ENCODE measurements around the gene TRERF1. TPM values are rescaled to one million over a fixed set of nuclear protein-coding genes. Genes with fewer than 3 reads are reported as not detected.

Gene TRERF1
- total and polyA plus RNA-seq, 2 of the 8 experiments (the other 6 are each of a cell fraction or from before 2014, with no cell fraction given), result 10.8 to 21.5 TPM

DNA sequence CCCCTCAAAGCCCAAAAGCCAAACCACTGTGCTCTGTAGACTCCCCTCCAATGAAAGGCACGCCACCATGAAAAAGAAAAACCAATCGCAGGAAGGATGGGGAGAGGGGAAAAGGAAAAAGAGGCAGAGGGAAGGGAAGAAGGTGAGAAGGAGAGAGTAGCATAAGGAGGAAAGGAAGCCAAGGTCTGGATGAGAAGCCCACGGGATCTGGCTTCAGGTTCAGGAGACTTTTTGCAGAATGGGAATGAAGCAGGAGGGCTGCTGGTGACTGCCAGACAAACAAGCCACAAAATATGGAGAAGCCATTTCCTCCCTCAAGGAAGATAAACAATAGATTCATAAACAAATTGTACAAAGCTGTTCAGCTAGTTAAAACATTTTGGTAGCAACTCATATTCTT, 155.1 kb downstream of the TRERF1 start:
- Histone ChIP-seq H3K14ac (ENCODE audit: insufficient read length) (no peak overlapping the region), H4K91ac (replicated peaks; ENCODE audit: insufficient read length, low read length) (no peak overlapping the region), H2BK15ac (ENCODE audit: low read length) (no peak overlapping the region)

More for the DNA sequence above, 155.1 kb downstream of the TRERF1 start:
- Histone ChIP-seq H4K5ac (ENCODE audit: insufficient read length, low read depth, low read length) (no peak overlapping the region), H3K4me1 (replicated peaks in 1 of 4; ENCODE audit: control insufficient read depth in 3 of 4, insufficient read depth in 4 of 4, low read length in 3 of 4) (peaks cover 0 to 3% (median 0%) of the 10 kb centered on the region in 4 experiments; a peak in 2 of 7 replicates), H2BK5ac (ENCODE audit: low read depth, low read length) (no peak overlapping the region), H4K20me1 (replicated peaks in 1 of 2; ENCODE audit: control insufficient read depth in 1 of 2, insufficient read depth in 2 of 2, low read length in 2 of 2) (no peaks in the 10 kb centered on the region), H3K36me3 (ENCODE audit: control insufficient read depth in 2 of 4, insufficient read depth in 4 of 4, low read length in 3 of 4) (peaks cover 3 to 12% (median 5%) of the 10 kb centered on the region in 4 experiments; a peak in 5 of 8 replicates), H2AFZ (ENCODE audit: low read length) (no peak overlapping the region), H3K9ac (replicated peaks in 1 of 4; ENCODE audit: extremely low read depth in 1 of 4, low read depth in 3 of 4, low read length in 3 of 4) (no peak overlapping the region), H3K56ac (replicated peaks; ENCODE audit: insufficient read length, low read depth, low read length) (no peak overlapping the region), H3K27me3 (replicated peaks in 1 of 4; ENCODE audit: control insufficient read depth in 3 of 4, extremely low read depth in 1 of 4, insufficient read depth in 3 of 4, low read length in 3 of 4) (no peaks in the 10 kb centered on the region), H3K4ac (replicated peaks; ENCODE audit: insufficient read length, low read depth, low read length) (no peak overlapping the region), H3K23me2 (ENCODE audit: low read depth, low read length) (no peaks in the 10 kb centered on the region), H3K79me1 (ENCODE audit: low read depth, low read length) (no peaks in the 10 kb centered on the region; the same call in 1 of the 2 replicates), H3K27ac (ENCODE audit: low read depth, low read length) (no peak overlapping the region), H3K23ac (ENCODE audit: insufficient read length) (no peak overlapping the region), H3K79me2 (ENCODE audit: control insufficient read depth in 1 of 2, insufficient read depth in 2 of 2, low read length in 2 of 2) (peaks cover 0 to 16% of the 10 kb centered on the region in 2 experiments; a peak in 2 of 4 replicates), H2BK12ac (ENCODE audit: low read depth, low read length) (no peak overlapping the region), H2BK120ac (replicated peaks; ENCODE audit: low read depth, low read length) (no peak overlapping the region), H3K18ac (ENCODE audit: extremely low read depth, low read length) (no peak overlapping the region), H3K9me3 (ENCODE audit: insufficient read depth in 2 of 2, low read depth in 1 of 2, low read length in 1 of 2) (no peaks in the 10 kb centered on the region), H2AK5ac (ENCODE audit: low read depth, low read length) (no peak overlapping the region), H3K4me2 (ENCODE audit: insufficient read depth in 1 of 2, low read depth in 2 of 2, low read length in 2 of 2) (no peak overlapping the region), H2BK20ac (ENCODE audit: low read length) (no peak overlapping the region), H3K4me3 (ENCODE audit: extremely low read depth in 1 of 4, insufficient read depth in 2 of 4, low read depth in 3 of 4, low read length in 4 of 4) (no peak overlapping the region), H4K8ac (ENCODE audit: extremely low read depth, insufficient read depth, low read length) (no peak overlapping the region)
- WGBS, 2 experiments (ENCODE audit: extremely low coverage in 1 of 2, insufficient coverage in 1 of 2, insufficient read length in 1 of 2, insufficient replicate concordance in 2 of 2, low coverage in 1 of 2, low lambda C conversion rate in 2 of 2, missing lambda C conversion rate in 1 of 2), result 81% methylated on average over 3 of the region's 3 CpGs; no CpG with 5 or more reads in 1 of the 2 experiments
- DNase-seq (ENCODE audit: low read depth in 1 of 2, low spot score in 2 of 2) (no peak), FAIRE-seq (no peak)
- ChIA-PET POLR2A (ENCODE audit: partially characterized antibody) (no interaction called here), CTCF (ENCODE audit: partially characterized antibody) (interaction anchor here (1.2 to 7.1 kb wide), 2 partner anchors 13 to 41 kb away, joined by 4 to 39 read pairs; no protein-coding TSS in a partner anchor)
- TF ChIP-seq SP1 (IDR thresholded peaks at IDR 0.05; ENCODE audit: low read depth, low read length) (0 out of 2 replicates have a peak, but pooled peaks have one; percentile 42), PHF8 (conservative IDR thresholded peaks at IDR 0.05; ENCODE audit: low read depth, low read length) (no peak)

All from H1 (cell line).